ENCODE results near the gene SDCCAG8.

The SDCCAG8 gene

GRCh38 chr1:243294723-243295121, 38.9 kb downstream of the SDCCAG8 start:
- TF ChIP-seq CTCF (IDR thresholded peaks at IDR 0.05) = no peak
- TF ChIP-seq ZFX (IDR thresholded peaks at IDR 0.05; ENCODE audit: borderline replicate concordance) = no peak

DNA sequence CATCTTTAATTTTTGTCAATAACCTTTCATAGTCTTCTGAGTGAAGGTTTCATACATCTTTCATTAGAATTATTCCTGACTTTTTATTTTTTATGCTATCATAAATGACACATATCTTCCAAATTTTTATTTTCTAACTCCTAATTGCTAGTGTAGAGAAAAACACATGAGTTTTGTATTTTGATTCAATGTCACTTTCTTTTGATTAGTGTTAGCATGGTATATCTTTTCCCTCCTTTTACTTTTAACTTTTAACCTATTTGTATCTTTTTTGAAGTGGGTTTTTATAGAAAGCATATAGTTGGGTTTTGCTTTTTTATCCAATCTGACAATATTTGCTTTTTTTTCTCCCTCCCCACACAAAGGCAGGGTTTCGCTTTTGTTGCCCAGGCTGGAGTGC, 43.2 kb downstream of the SDCCAG8 start:
- no peak for TF ChIP-seq ZFX (IDR thresholded peaks at IDR 0.05; ENCODE audit: borderline replicate concordance)
- no peak for TF ChIP-seq CTCF (IDR thresholded peaks at IDR 0.05)
- H3K27ac ChIP-seq = no peak overlapping the region

More at GRCh38 chr1:243294723-243295121, 38.9 kb downstream of the SDCCAG8 start:
- H3K27ac ChIP-seq = no peak overlapping the region

DNA sequence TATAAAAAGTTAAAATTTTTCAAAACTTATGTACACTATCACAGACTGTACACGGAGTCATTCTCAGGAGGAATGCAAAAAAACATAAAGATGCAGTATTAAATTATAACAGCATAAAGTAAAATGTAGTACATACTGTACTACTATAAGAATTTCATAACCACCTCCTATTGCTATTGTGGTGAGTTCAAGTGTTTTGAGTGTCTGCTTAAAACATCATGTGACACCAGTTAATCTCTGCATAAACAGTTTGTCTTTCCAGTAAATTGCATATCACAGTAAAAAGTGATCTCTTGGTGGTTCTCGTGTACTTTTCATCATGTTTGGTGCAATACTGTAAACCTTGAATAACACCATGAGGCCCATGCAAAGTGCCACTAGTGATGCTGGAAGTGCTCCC, 45.2 kb downstream of the SDCCAG8 start:
- TF ChIP-seq ZFX (IDR thresholded peaks at IDR 0.05; ENCODE audit: borderline replicate concordance) = no peak
- no peak for TF ChIP-seq CTCF (IDR thresholded peaks at IDR 0.05)

DNA sequence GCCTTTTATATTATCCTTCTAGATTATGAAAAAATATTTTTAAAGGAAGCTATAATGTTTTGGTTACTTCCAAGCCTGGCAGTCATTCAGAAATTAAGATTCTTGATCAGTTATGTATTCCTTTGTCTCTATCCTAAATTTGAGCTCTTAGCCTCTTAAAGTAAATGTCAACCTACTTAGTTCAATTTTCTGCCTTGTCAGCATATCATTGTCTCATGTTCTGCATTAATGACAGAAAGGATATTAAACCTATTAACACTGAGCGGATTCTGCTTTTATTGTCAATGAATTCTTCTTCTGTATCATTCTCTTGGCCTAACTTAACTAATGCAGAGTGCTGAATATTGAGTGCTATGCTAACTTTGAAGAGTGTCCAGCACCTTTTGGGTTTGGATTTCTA, 56.0 kb downstream of the SDCCAG8 start:
- TF ChIP-seq CTCF (IDR thresholded peaks at IDR 0.05) = no peak
- no peak for TF ChIP-seq ZFX (IDR thresholded peaks at IDR 0.05; ENCODE audit: borderline replicate concordance)

More for the DNA sequence above, 45.2 kb downstream of the SDCCAG8 start:
- H3K27ac ChIP-seq = no peak overlapping the region

DNA sequence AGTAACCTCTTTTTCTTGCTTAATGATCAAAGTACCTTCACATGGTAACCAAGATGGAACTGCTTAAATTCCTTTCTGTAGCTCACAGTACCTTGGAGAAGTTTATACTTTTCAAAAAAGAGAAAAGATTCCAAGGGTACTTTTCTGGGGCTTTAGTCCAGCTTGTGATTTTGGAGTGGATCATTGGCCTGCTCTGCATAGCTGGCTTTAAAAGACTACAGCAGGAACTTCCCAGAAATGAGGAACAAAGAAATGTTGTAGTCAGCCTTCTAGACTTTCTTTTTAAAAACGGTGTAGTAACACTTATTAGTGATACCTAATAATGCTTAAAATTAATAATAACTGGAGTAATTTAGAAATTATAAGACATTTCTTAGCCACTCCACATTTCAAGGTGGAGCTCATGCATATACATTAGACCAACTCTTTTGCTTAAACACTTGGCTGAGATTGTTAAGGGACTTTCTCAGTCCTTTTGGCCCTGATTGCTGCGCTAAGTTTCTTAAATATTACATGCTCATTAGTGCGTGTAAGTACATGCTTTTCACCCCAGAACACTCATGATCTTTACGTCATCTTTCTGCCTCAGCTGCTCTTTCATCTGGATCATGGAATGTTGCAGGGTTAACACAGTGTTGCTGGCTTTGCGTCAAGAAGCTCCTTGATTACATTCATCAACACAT, 57.3 kb downstream of the SDCCAG8 start:
- H3K27ac ChIP-seq = no peak overlapping the region
- TF ChIP-seq ZFX (IDR thresholded peaks at IDR 0.05; ENCODE audit: borderline replicate concordance) (no peak), CTCF (IDR thresholded peaks at IDR 0.05) (no peak)

More for the DNA sequence above, 56.0 kb downstream of the SDCCAG8 start:
- no peak overlapping the region for H3K27ac ChIP-seq

DNA sequence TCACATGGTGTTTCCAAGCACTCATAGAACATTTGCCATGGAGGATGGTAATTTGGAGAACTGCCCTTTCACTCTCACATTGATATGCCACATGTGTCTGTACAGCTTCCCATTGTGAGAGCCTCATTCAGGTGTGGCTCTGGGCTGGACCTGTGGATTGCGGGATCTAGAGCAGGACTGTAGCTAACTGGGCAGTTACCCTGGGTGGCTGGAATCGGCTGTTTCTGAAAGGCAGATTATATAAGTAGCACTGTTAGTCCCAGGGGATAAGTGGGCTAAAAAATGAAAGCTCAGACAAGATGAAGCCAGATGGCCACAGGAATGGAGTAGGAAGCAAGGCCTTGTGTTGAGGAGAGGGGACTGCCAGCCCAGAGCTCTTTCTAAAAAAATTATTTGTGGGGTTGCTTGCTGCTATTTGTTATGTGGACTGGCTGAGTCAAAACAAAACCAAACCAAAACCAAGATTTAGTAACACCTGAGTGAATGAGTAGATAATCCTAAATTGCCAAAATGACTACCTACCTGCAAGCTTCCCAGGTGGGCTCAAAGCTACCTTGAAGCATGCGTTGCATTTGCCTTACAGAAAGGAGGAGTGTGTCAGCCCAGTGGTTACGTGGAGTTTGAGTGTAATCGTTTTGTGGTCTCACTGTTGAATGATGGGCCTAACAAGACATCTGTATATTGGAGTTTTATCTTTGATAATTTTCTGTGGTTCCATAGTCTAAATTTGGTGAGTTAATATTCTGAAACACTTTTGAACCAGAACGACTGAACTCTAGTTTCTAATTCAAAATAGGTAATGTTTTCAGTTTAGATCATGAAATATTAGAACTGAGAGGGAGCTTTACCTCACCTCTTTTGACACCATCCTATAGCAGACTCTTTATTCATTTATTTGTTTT, 58.0 kb downstream of the SDCCAG8 start:
- TF ChIP-seq CTCF (IDR thresholded peaks at IDR 0.05) (no peak), ZFX (IDR thresholded peaks at IDR 0.05; ENCODE audit: borderline replicate concordance) (no peak)
- H3K27ac ChIP-seq = no peak overlapping the region

DNA sequence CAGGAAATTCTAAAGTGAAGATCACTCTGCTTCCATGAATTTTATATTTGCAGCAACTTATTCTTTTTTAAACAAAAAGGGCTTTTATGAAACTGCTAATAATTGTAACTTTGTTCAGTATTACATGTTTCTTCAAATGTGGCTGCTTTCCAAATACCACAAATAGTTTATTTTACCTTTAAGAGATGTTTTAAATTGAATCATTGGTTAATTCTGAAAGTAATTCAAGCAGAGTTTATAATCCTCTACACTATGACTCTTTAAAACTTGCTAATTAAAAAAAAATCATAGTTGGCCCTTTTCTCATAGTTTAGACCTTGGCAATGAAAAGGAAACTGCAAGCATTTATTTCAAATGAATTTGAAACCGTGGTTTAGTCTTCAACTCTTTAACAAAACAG, 59.6 kb downstream of the SDCCAG8 start:
- TF ChIP-seq CTCF (IDR thresholded peaks at IDR 0.05) (no peak), ZFX (IDR thresholded peaks at IDR 0.05; ENCODE audit: borderline replicate concordance) (no peak)
- no peak overlapping the region for H3K27ac ChIP-seq
